Peyer's patch (tissue), 4 donors: ENCODE results near the gene ATG4D.

Source experiments
- CTCF ChIP-seq, 6 experiments: fragments of 450-650 bp in 4 of 6; fragments of 200-600 bp in 2 of 6; sonication (generic) in 1 of 6; IDR thresholded peaks; one replicate each; pipeline ENCODE4 v1.5.1; 2017 to 2019; ENCODE audit warnings: antibody characterized with exemption in 6 of 6, mild to moderate bottlenecking in 3 of 6, moderate library complexity in 1 of 6
- POLR2A ChIP-seq, 2 donors: fragments of 450-650 bp; IDR thresholded peaks; one replicate each; pipeline ENCODE4 v1.5.1; 2017; ENCODE audit warnings: antibody characterized with exemption in 2 of 2, mild to moderate bottlenecking in 2 of 2, moderate library complexity in 2 of 2

- TF ChIP-seq POLR2A (IDR thresholded peaks at IDR 0.05), result no peak
- TF ChIP-seq CTCF (IDR thresholded peaks at IDR 0.05), result no peak
These were observed 5.1 kb downstream of the ATG4D start for GRCh38 chr19:10548746-10549276.
